H7 (cell line): ENCODE results near the gene DNAI1. TPM values are rescaled to one million over a fixed set of nuclear protein-coding genes. Genes with fewer than 3 reads are reported as not detected.

Source experiments
- DNase-seq: peaks from one replicate; pipeline ENCODE4 v3.0.0; 2012
- H3K27me3 ChIP-seq: 2 replicates; pipeline ENCODE4 v1.6.0; 2011; ENCODE audit warnings: mild to moderate bottlenecking, low read length; ENCODE audit not compliant: control insufficient read depth, insufficient read depth
- H3K36me3 ChIP-seq: replicated peaks from 2 replicates; pipeline ENCODE4 v1.5.1; 2011; ENCODE audit warnings: low read length; ENCODE audit not compliant: control insufficient read depth, insufficient read depth
- H3K4me3 ChIP-seq: 2 replicates; pipeline ENCODE4 v1.5.1; 2011; ENCODE audit warnings: low read depth, mild to moderate bottlenecking, control low read depth, low read length, moderate library complexity; ENCODE audit not compliant: insufficient read depth
- total RNA-seq: library from RNA; depleted of rRNA; stranded (reverse); fragments of >200 nt; shearing (Covaris generic); gene quantifications from 2 replicates; pipeline ENCODE4 v1.2.3, GENCODE V29; 2014

Gene DNAI1
- total RNA-seq, 1 experiment from 2014 or later, result 0.35 TPM

- peak; percentile 35 for DNase-seq
- H3K36me3 ChIP-seq, result no peaks in the 10 kb centered on the region
- H3K27me3 ChIP-seq, result no peaks in the 10 kb centered on the region
- H3K4me3 ChIP-seq, result no peak overlapping the region
These were observed 86.9 kb downstream of the DNAI1 start for GRCh38 chr9:34545497-34545896.

GRCh38 chr9:34546102-34546833, 87.7 kb downstream of the DNAI1 start:
- H3K36me3 ChIP-seq, result no peaks in the 10 kb centered on the region
- no peaks in the 10 kb centered on the region for H3K27me3 ChIP-seq
- H3K4me3 ChIP-seq, result no peak overlapping the region
- no peak for DNase-seq

- DNase-seq, result peak; percentile 91
- H3K4me3 ChIP-seq, result no peak overlapping the region
- H3K36me3 ChIP-seq, result no peaks in the 10 kb centered on the region
- H3K27me3 ChIP-seq, result no peaks in the 10 kb centered on the region
These were observed 88.5 kb downstream of the DNAI1 start for GRCh38 chr9:34546834-34547827.

GRCh38 chr9:34547960-34548611, 89.5 kb downstream of the DNAI1 start:
- DNase-seq, result peak; percentile 95
- Histone ChIP-seq H3K4me3 (no peak overlapping the region), H3K27me3 (no peaks in the 10 kb centered on the region), H3K36me3 (no peaks in the 10 kb centered on the region)

- H3K4me3 ChIP-seq, result no peak overlapping the region
- H3K36me3 ChIP-seq, result no peaks in the 10 kb centered on the region
- no peak for DNase-seq
- H3K27me3 ChIP-seq, result no peaks in the 10 kb centered on the region
These were observed 90.8 kb downstream of the DNAI1 start for GRCh38 chr9:34549407-34549732.

GRCh38 chr9:34550016-34550680, 91.5 kb downstream of the DNAI1 start:
- Histone ChIP-seq H3K4me3 (no peak overlapping the region), H3K27me3 (no peaks in the 10 kb centered on the region), H3K36me3 (no peaks in the 10 kb centered on the region)
- peak; percentile 61 for DNase-seq

- H3K27me3 ChIP-seq, result no peaks in the 10 kb centered on the region
- DNase-seq, result peak; percentile 48
- H3K36me3 ChIP-seq, result no peaks in the 10 kb centered on the region
- H3K4me3 ChIP-seq, result no peak overlapping the region
These were observed 92.2 kb downstream of the DNAI1 start for GRCh38 chr9:34550681-34551270.

- no peaks in the 10 kb centered on the region for H3K36me3 ChIP-seq
- H3K27me3 ChIP-seq, result no peaks in the 10 kb centered on the region
- DNase-seq, result peak; percentile 60
- no peak overlapping the region for H3K4me3 ChIP-seq
These were observed 93.4 kb downstream of the DNAI1 start for GRCh38 chr9:34551751-34552605.

GRCh38 chr9:34552606-34552981, 94.0 kb downstream of the DNAI1 start:
- no peaks in the 10 kb centered on the region for H3K36me3 ChIP-seq
- no peak for DNase-seq
- H3K27me3 ChIP-seq, result no peaks in the 10 kb centered on the region
- H3K4me3 ChIP-seq, result no peak overlapping the region

- DNase-seq, result no peak
- Histone ChIP-seq H3K27me3 (no peaks in the 10 kb centered on the region), H3K4me3 (no peak overlapping the region), H3K36me3 (no peaks in the 10 kb centered on the region)
These were observed 94.4 kb downstream of the DNAI1 start for GRCh38 chr9:34552986-34553385.

GRCh38 chr9:34553511-34554021, 95.0 kb downstream of the DNAI1 start:
- Histone ChIP-seq H3K27me3 (no peaks in the 10 kb centered on the region), H3K36me3 (no peaks in the 10 kb centered on the region), H3K4me3 (no peak overlapping the region)
- peak; percentile 65 for DNase-seq

- Histone ChIP-seq H3K4me3 (no peak overlapping the region), H3K36me3 (no peaks in the 10 kb centered on the region), H3K27me3 (peaks cover 2% of the 10 kb centered on the region; the same call in 1 of the 2 replicates)
- peak; percentile 74 for DNase-seq
These were observed 95.8 kb downstream of the DNAI1 start for GRCh38 chr9:34554211-34555001.
